H1 (cell line): ENCODE measurements around the gene ACRV1. TPM values are rescaled to one million over a fixed set of nuclear protein-coding genes. Genes with fewer than 3 reads are reported as not detected.

Experiments
- CTCF ChIA-PET: fragments of 300-600 bp; sonication (Branson Sonifier 250); formaldehyde crosslinking; loops from one replicate; lab custom pipeline; 2021; ENCODE audit not compliant: partially characterized antibody; lab: Charles Lee
- POLR2A ChIA-PET: fragments of 300-600 bp; sonication (Branson Sonifier 250); formaldehyde crosslinking; loops from one replicate; lab custom pipeline; 2021; ENCODE audit warnings: inconsistent platforms; ENCODE audit not compliant: partially characterized antibody; lab: Charles Lee
- DNase-seq, 2 experiments: peaks; one replicate each; pipeline versions ENCODE4 v3.0.0 to v3.0.0-alpha.2; 2010 to 2022; ENCODE audit warnings: low spot score in 2 of 2, low read depth in 1 of 2, mixed read lengths in 1 of 2
- FAIRE-seq: peaks from 2 replicates; lab custom pipeline; 2011; peaks lifted over from hg19 to GRCh38; lab: Jason Lieb, UNC
- H2AFZ ChIP-seq: 2 replicates; pipeline ENCODE4 v1.8.1; 2012; ENCODE audit warnings: low read length, inconsistent platforms
- H2AK5ac ChIP-seq: 2 replicates; pipeline ENCODE4 v1.6.1; 2013; ENCODE audit warnings: low read depth, low read length
- H2BK120ac ChIP-seq: replicated peaks from 2 replicates; pipeline ENCODE3; 2013; ENCODE audit warnings: low read depth, low read length, inconsistent platforms
- H2BK12ac ChIP-seq: 2 replicates; pipeline ENCODE4 v1.6.1; 2013; ENCODE audit warnings: low read depth, low read length
- H2BK15ac ChIP-seq: 2 replicates; pipeline ENCODE4 v1.6.1; 2013; ENCODE audit warnings: low read length
- H2BK20ac ChIP-seq: 2 replicates; pipeline ENCODE4 v1.6.1; 2013; ENCODE audit warnings: low read length
- H2BK5ac ChIP-seq: 2 replicates; pipeline ENCODE4 v1.6.1; 2013; ENCODE audit warnings: low read depth, low read length
- H3K14ac ChIP-seq: 2 replicates; pipeline ENCODE4 v1.6.1; 2013; ENCODE audit warnings: inconsistent platforms; ENCODE audit not compliant: insufficient read length
- H3K18ac ChIP-seq: 2 replicates; pipeline ENCODE4 v1.6.1; 2013; ENCODE audit warnings: low read length; ENCODE audit errors: extremely low read depth
- H3K23ac ChIP-seq: 2 replicates; pipeline ENCODE4 v1.6.1; 2013; ENCODE audit warnings: inconsistent platforms; ENCODE audit not compliant: insufficient read length
- H3K23me2 ChIP-seq: 2 replicates; pipeline ENCODE4 v1.6.1; 2013; ENCODE audit warnings: low read depth, low read length
- H3K27ac ChIP-seq: 2 replicates; pipeline ENCODE4 v1.6.1; 2011; ENCODE audit warnings: low read depth, low read length, inconsistent platforms
- H3K27me3 ChIP-seq, 4 experiments: replicated peaks in 1 of 4; 1 replicate in 1 of 4; 2 replicates in 3 of 4; pipeline versions ENCODE4 v1.6.1 to v1.8.1; 2011 to 2013; ENCODE audit warnings: low read length in 3 of 4, mild to moderate bottlenecking in 3 of 4, inconsistent platforms in 2 of 4, mixed read lengths in 2 of 4, moderate library complexity in 1 of 4; ENCODE audit not compliant: control insufficient read depth in 3 of 4, insufficient read depth in 3 of 4; ENCODE audit errors: extremely low read depth in 1 of 4
- H3K36me3 ChIP-seq, 4 experiments: 2 replicates each; pipeline versions ENCODE4 v1.6.1 to v1.8.1; 2011 to 2013; ENCODE audit warnings: mild to moderate bottlenecking in 4 of 4, low read length in 3 of 4, moderate library complexity in 2 of 4, control low read depth in 1 of 4, inconsistent platforms in 1 of 4; ENCODE audit not compliant: insufficient read depth in 4 of 4, control insufficient read depth in 2 of 4
- H3K4ac ChIP-seq: replicated peaks from 2 replicates; pipeline ENCODE3; 2013; ENCODE audit warnings: low read length, low read depth, mixed read lengths, inconsistent platforms; ENCODE audit not compliant: insufficient read length
- H3K4me1 ChIP-seq, 4 experiments: replicated peaks in 1 of 4; 1 replicate in 1 of 4; 2 replicates in 3 of 4; pipeline versions ENCODE4 v1.6.1 to v1.8.1; 2011 to 2013; ENCODE audit warnings: low read length in 3 of 4, inconsistent platforms in 2 of 4, mixed read lengths in 1 of 4; ENCODE audit not compliant: insufficient read depth in 4 of 4, control insufficient read depth in 3 of 4
- H3K4me2 ChIP-seq, 2 experiments: 2 replicates each; pipeline versions ENCODE4 v1.6.1 to v1.8.1; 2011 to 2013; ENCODE audit warnings: low read depth in 2 of 2, low read length in 2 of 2, control low read depth in 1 of 2, inconsistent platforms in 1 of 2, mild to moderate bottlenecking in 1 of 2; ENCODE audit not compliant: insufficient read depth in 1 of 2
- H3K4me3 ChIP-seq, 4 experiments: fragments of 200-600, 300-600 bp in 1 of 4; sonication (generic), shearing (Covaris generic), sonication (Bioruptor Twin) in 1 of 4; 2 replicates each; pipeline versions ENCODE4 v1.5.1 to v1.8.1; 2011 to 2016; ENCODE audit warnings: low read length in 4 of 4, low read depth in 3 of 4, control low read depth in 2 of 4, inconsistent platforms in 2 of 4, mild to moderate bottlenecking in 2 of 4, mixed read lengths in 1 of 4, moderate library complexity in 1 of 4; ENCODE audit not compliant: insufficient read depth in 2 of 4; ENCODE audit errors: extremely low read depth in 1 of 4
- H3K56ac ChIP-seq: replicated peaks from 2 replicates; pipeline ENCODE3; 2013; ENCODE audit warnings: low read depth, mild to moderate bottlenecking, mixed read lengths, low read length, inconsistent platforms; ENCODE audit not compliant: insufficient read length
- H3K79me1 ChIP-seq: 2 replicates; pipeline ENCODE4 v1.6.1; 2013; ENCODE audit warnings: low read depth, low read length, control low read depth
- H3K79me2 ChIP-seq, 2 experiments: 2 replicates each; pipeline versions ENCODE4 v1.6.1 to v1.8.1; 2012 to 2013; ENCODE audit warnings: low read length in 2 of 2, mild to moderate bottlenecking in 2 of 2, inconsistent platforms in 1 of 2; ENCODE audit not compliant: insufficient read depth in 2 of 2, control insufficient read depth in 1 of 2
- H3K9ac ChIP-seq, 4 experiments: replicated peaks in 1 of 4; 1 replicate in 1 of 4; 2 replicates in 3 of 4; pipeline versions ENCODE4 v1.6.1 to v1.8.1; 2011 to 2013; ENCODE audit warnings: low read depth in 3 of 4, low read length in 3 of 4, control low read depth in 2 of 4, mild to moderate bottlenecking in 2 of 4, moderate library complexity in 2 of 4, inconsistent platforms in 1 of 4; ENCODE audit errors: extremely low read depth in 1 of 4
- H3K9me3 ChIP-seq, 2 experiments: 2 replicates each; pipeline versions ENCODE4 v1.6.1 to v1.8.1; 2012 to 2013; ENCODE audit warnings: mild to moderate bottlenecking in 2 of 2, moderate library complexity in 2 of 2, control low read depth in 1 of 2, inconsistent platforms in 1 of 2, low read depth in 1 of 2, low read length in 1 of 2, mixed read lengths in 1 of 2; ENCODE audit not compliant: insufficient read depth in 2 of 2
- H4K20me1 ChIP-seq, 2 experiments: replicated peaks in 1 of 2; 2 replicates each; pipeline versions ENCODE3 to v1.8.1; 2011 to 2013; ENCODE audit warnings: inconsistent platforms in 2 of 2, low read length in 2 of 2, mild to moderate bottlenecking in 1 of 2; ENCODE audit not compliant: insufficient read depth in 2 of 2, control insufficient read depth in 1 of 2
- H4K5ac ChIP-seq: 2 replicates; pipeline ENCODE4 v1.6.1; 2013; ENCODE audit warnings: low read length, low read depth, mixed read lengths, inconsistent platforms; ENCODE audit not compliant: insufficient read length
- H4K8ac ChIP-seq: 2 replicates; pipeline ENCODE4 v1.8.0; 2013; ENCODE audit warnings: mild to moderate bottlenecking, moderate library complexity, low read length, inconsistent platforms; ENCODE audit not compliant: insufficient read depth; ENCODE audit errors: extremely low read depth
- H4K91ac ChIP-seq: replicated peaks from 2 replicates; pipeline ENCODE3; 2013; ENCODE audit warnings: low read length, mixed read lengths, inconsistent platforms; ENCODE audit not compliant: insufficient read length
- ASH2L ChIP-seq: fragments of 200-600, 300-600 bp; sonication (generic); IDR thresholded peaks from one replicate; pipeline ENCODE4 v1.7.1; 2017; ENCODE audit warnings: low read length
- ATF3 ChIP-seq: IDR thresholded peaks from 2 replicates; pipeline ENCODE4 v1.6.1; 2011; ENCODE audit warnings: low read depth, mild to moderate bottlenecking, low read length; ENCODE audit not compliant: insufficient read depth
- KDM1A ChIP-seq: fragments of 200-600, 300-600 bp; sonication (generic); IDR thresholded peaks from 2 replicates; pipeline ENCODE4 v1.7.1; 2016; ENCODE audit warnings: mild to moderate bottlenecking, low read length, borderline replicate concordance
- MAX ChIP-seq: IDR thresholded peaks from 2 replicates; pipeline ENCODE4 v1.6.1; 2012; ENCODE audit warnings: inconsistent platforms
- POU5F1 ChIP-seq: IDR thresholded peaks from 2 replicates; pipeline ENCODE4 v1.6.1; 2011; ENCODE audit warnings: low read depth, mild to moderate bottlenecking, low read length, moderate library complexity
- RAD21 ChIP-seq, 2 experiments: IDR thresholded peaks in 1 of 2; conservative IDR thresholded peaks in 1 of 2; 2 replicates each; pipeline ENCODE4 v1.6.1; 2011; ENCODE audit warnings: low read depth in 2 of 2, low read length in 2 of 2, improper control_type of control experiment in 1 of 2, inconsistent platforms in 1 of 2, mild to moderate bottlenecking in 1 of 2, moderate library complexity in 1 of 2
- RNF2 ChIP-seq: fragments of 200-900, 300-1000 bp; sonication (generic); IDR thresholded peaks from 2 replicates; pipeline ENCODE4 v1.7.1; 2016; ENCODE audit warnings: borderline replicate concordance, low read depth, mild to moderate bottlenecking, antibody characterized with exemption, low read length; ENCODE audit not compliant: poor library complexity, severe bottlenecking; ENCODE audit errors: missing control alignments
- SIX5 ChIP-seq: IDR thresholded peaks from 2 replicates; pipeline ENCODE4 v1.6.1; 2011; ENCODE audit warnings: mild to moderate bottlenecking, low read depth, low read length
- SRF ChIP-seq: IDR thresholded peaks from 2 replicates; pipeline ENCODE4 v1.6.1; 2011; ENCODE audit warnings: mild to moderate bottlenecking, low read depth, low read length, moderate library complexity
- TCF12 ChIP-seq: IDR thresholded peaks from 2 replicates; pipeline ENCODE4 v1.6.1; 2011; ENCODE audit warnings: low read depth, mild to moderate bottlenecking, low read length
- USF2 ChIP-seq: IDR thresholded peaks from 2 replicates; pipeline ENCODE4 v1.6.1; 2011; ENCODE audit warnings: low read length, improper control_type of control experiment
- WGBS, 2 experiments: shearing (Covaris generic) in 1 of 2; methylation state at CpG; one replicate each; pipeline versions ENCODE4 v1.1.6 to v1.1.7; 2013 to 2015; ENCODE audit warnings: low lambda C conversion rate in 2 of 2, mixed read lengths in 2 of 2, inconsistent platforms in 1 of 2, low coverage in 1 of 2, missing lambda C conversion rate in 1 of 2; ENCODE audit not compliant: insufficient replicate concordance in 2 of 2, insufficient coverage in 1 of 2, insufficient read length in 1 of 2; ENCODE audit errors: extremely low coverage in 1 of 2, missing lambda C conversion rate in 1 of 2; 5-methylcytosine and 5-hydroxymethylcytosine counted together
- polyA plus RNA-seq, 7 experiments: library from polyadenylated mRNA; depleted of rRNA in 3 of 7; stranded (reverse) in 5 of 7; unstranded in 2 of 7; fragments of >200 nt in 5 of 7; fragments of 200-250 nt in 2 of 7; gene quantifications; 1 replicate in 5 of 7; 2 replicates in 1 of 7; 4 replicates in 1 of 7; pipeline versions ENCODE4 v1.2.1 to v1.2.3, GENCODE V29; 2011 to 2013; ENCODE audit warnings: missing spikeins in 2 of 7, mixed read lengths in 2 of 7
- total RNA-seq: library from RNA; stranded (reverse); fragmentation: NEBNext Ultra II Directional; extraction: Animal tissue kit (Norgen Biotek cat#: 25700); gene quantifications from 2 replicates; pipeline ENCODE4 v1.2.1, GENCODE V29; 2021

Gene ACRV1
- total and polyA plus RNA-seq, 2 of the 8 experiments (the other 6 are each of a cell fraction or from before 2014, with no cell fraction given), result 0.06 TPM; not detected in 1

DNA sequence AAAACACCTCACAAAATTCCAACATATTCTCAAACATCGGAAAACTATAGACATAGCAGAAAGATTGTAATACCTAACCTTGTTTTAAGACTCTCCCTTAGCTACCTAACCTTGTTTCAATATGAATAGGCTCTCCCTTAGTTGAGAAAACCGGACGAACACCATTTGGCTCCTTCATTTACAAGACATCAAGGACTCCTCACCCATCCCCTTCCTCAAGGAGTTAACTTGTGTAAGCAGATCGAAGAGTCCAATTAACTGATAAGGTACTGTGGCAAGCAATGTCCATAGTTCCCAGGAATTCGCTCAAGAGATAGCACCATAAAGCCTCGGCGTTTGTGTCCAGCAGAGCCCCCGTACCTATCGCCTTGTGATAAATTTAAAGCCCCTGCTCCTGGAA lies 4.6 kb upstream of the ACRV1 start:
- Histone ChIP-seq H3K27ac (no peak overlapping the region), H3K36me3 (peaks cover 0 to 11% (median 1%) of the 10 kb centered on the region in 4 experiments; a peak in 2 of 8 replicates), H3K79me1 (0 out of 2 replicates have a peak, but pooled peaks cover 2% of the 10 kb centered on the region), H3K4me2 (peak overlapping the region in 1 of 2 experiments; percentile 39; a peak in 2 of 4 replicates), H3K23me2 (no peaks in the 10 kb centered on the region), H3K18ac (peak overlapping the region; percentile 52; the same call in 1 of the 2 replicates), H4K5ac (no peak overlapping the region), H3K23ac (no peak overlapping the region), H3K56ac (no peak overlapping the region), H3K4me1 (peaks cover 0 to 5% (median 0%) of the 10 kb centered on the region in 4 experiments; a peak in 2 of 7 replicates), H2BK20ac (no peak overlapping the region), H2AFZ (no peak overlapping the region), H4K8ac (no peak overlapping the region), H3K14ac (no peak overlapping the region), H2BK12ac (no peak overlapping the region), H3K27me3 (no peaks in the 10 kb centered on the region), H3K9me3 (peaks cover 0 to 2% of the 10 kb centered on the region in 2 experiments; a peak in 2 of 4 replicates), H3K9ac (no peak overlapping the region), H3K79me2 (no peaks in the 10 kb centered on the region), H3K4ac (no peak overlapping the region), H2BK15ac (no peak overlapping the region), H2BK120ac (no peak overlapping the region), H2BK5ac (no peak overlapping the region), H4K91ac (no peak overlapping the region), H3K4me3 (no peak overlapping the region), H4K20me1 (no peaks in the 10 kb centered on the region), H2AK5ac (no peak overlapping the region)
- FAIRE-seq (no peak), DNase-seq (no peak)
- ChIA-PET CTCF (interaction anchor here (0.9 to 1.3 kb wide), 2 partner anchors 16 to 65 kb away, joined by 3 to 4 read pairs; no protein-coding TSS in a partner anchor), POLR2A (interaction anchor here (1.7 kb wide), 1 partner anchor 60 kb away, joined by 4 read pairs; the partner anchor contains the start of gene CHEK1)
- 86 to 100% methylated on average over 1 to 9 of the region's 9 CpGs for whole genome bisulfite sequencing, 2 experiments
- TF ChIP-seq SIX5 (no peak), ATF3 (no peak), RNF2 (no peak), SRF (no peak), MAX (no peak), RAD21 (IDR thresholded peaks at IDR 0.05 in 1 of 2, conservative IDR thresholded peaks at IDR 0.05 in 1 of 2; ENCODE audit: low read depth in 2 of 2, low read length in 2 of 2) (no peak), ASH2L (no peak), POU5F1 (no peak), TCF12 (no peak), KDM1A (no peak), USF2 (no peak)
